Tibial nerve (tissue), 4 donors: ENCODE results near the gene SPPL2B.

ENCODE experiments used
- CTCF ChIP-seq, 5 experiments: fragments of 200-600 bp in 3 of 5; fragments of 450-650 bp in 2 of 5; sonication (generic) in 3 of 5; IDR thresholded peaks; one replicate each; pipeline ENCODE4 v1.5.1; 2016 to 2019; ENCODE audit warnings: antibody characterized with exemption in 5 of 5, mild to moderate bottlenecking in 3 of 5, moderate library complexity in 2 of 5
- EP300 ChIP-seq, 2 donors: sonication (generic); formaldehyde crosslinking; IDR thresholded peaks; one replicate each; pipeline ENCODE4 v1.6.1; 2017; ENCODE audit warnings: antibody characterized with exemption in 2 of 2, mild to moderate bottlenecking in 1 of 2
- POLR2A ChIP-seq, 2 donors: fragments of 450-650 bp; IDR thresholded peaks; one replicate each; pipeline ENCODE4 v1.6.1; 2017; ENCODE audit warnings: antibody characterized with exemption in 2 of 2, mild to moderate bottlenecking in 2 of 2, moderate library complexity in 2 of 2

- no peak for TF ChIP-seq POLR2A (IDR thresholded peaks at IDR 0.05)
- TF ChIP-seq CTCF (IDR thresholded peaks at IDR 0.05), result no peak
- no peak for TF ChIP-seq EP300 (IDR thresholded peaks at IDR 0.05)
Measured at GRCh38 chr19:2309734-2310362, 18.6 kb upstream of the SPPL2B start.
